ENCODE results near the gene IFT122.

IFT122 gene

GRCh38 chr3:129536804-129537203 lies 96.8 kb downstream of the IFT122 start:
- no peak overlapping the region for H3K4me3 ChIP-seq (replicated peaks; ENCODE audit: low read depth, low read length)
- H3K36me3 ChIP-seq (ENCODE audit: control insufficient read depth, insufficient read depth, low read length), result no peaks in the 10 kb centered on the region
- no peak for TF ChIP-seq CTCF (IDR thresholded peaks at IDR 0.05; ENCODE audit: insufficient read depth, low read length, poor library complexity, severe bottlenecking)
- no peaks in the 10 kb centered on the region for H3K27me3 ChIP-seq (replicated peaks; ENCODE audit: control insufficient read depth, insufficient read depth, low read length)
- DNase-seq (ENCODE audit: extremely low read depth, insufficient read length), result no peak

GRCh38 chr3:129539206-129539605 lies 99.2 kb downstream of the IFT122 start:
- TF ChIP-seq CTCF (IDR thresholded peaks at IDR 0.05; ENCODE audit: insufficient read depth, low read length, poor library complexity, severe bottlenecking), result no peak
- DNase-seq (ENCODE audit: extremely low read depth, insufficient read length), result no peak
- no peak overlapping the region for H3K4me3 ChIP-seq (replicated peaks; ENCODE audit: low read depth, low read length)
- H3K36me3 ChIP-seq (ENCODE audit: control insufficient read depth, insufficient read depth, low read length), result no peaks in the 10 kb centered on the region
- H3K27me3 ChIP-seq (replicated peaks; ENCODE audit: control insufficient read depth, insufficient read depth, low read length), result no peaks in the 10 kb centered on the region

- no peaks in the 10 kb centered on the region for H3K36me3 ChIP-seq (ENCODE audit: control insufficient read depth, insufficient read depth, low read length)
- no peaks in the 10 kb centered on the region for H3K27me3 ChIP-seq (replicated peaks; ENCODE audit: control insufficient read depth, insufficient read depth, low read length)
- no peak overlapping the region for H3K4me3 ChIP-seq (replicated peaks; ENCODE audit: low read depth, low read length)
- TF ChIP-seq CTCF (IDR thresholded peaks at IDR 0.05; ENCODE audit: insufficient read depth, low read length, poor library complexity, severe bottlenecking), result no peak
- DNase-seq (ENCODE audit: extremely low read depth, insufficient read length), result no peak
Measured at GRCh38 chr3:129540776-129541516, 100.9 kb downstream of the IFT122 start.

- Histone ChIP-seq H3K27me3 (replicated peaks; ENCODE audit: control insufficient read depth, insufficient read depth, low read length) (no peaks in the 10 kb centered on the region), H3K36me3 (ENCODE audit: control insufficient read depth, insufficient read depth, low read length) (no peaks in the 10 kb centered on the region), H3K4me3 (replicated peaks; ENCODE audit: low read depth, low read length) (no peak overlapping the region)
- TF ChIP-seq CTCF (IDR thresholded peaks at IDR 0.05; ENCODE audit: insufficient read depth, low read length, poor library complexity, severe bottlenecking), result no peak
- no peak for DNase-seq (ENCODE audit: extremely low read depth, insufficient read length)
Measured at GRCh38 chr3:129542747-129543146, 102.7 kb downstream of the IFT122 start.

- DNase-seq (ENCODE audit: extremely low read depth, insufficient read length), result no peak
- no peak for TF ChIP-seq CTCF (IDR thresholded peaks at IDR 0.05; ENCODE audit: insufficient read depth, low read length, poor library complexity, severe bottlenecking)
Measured at GRCh38 chr3:129543156-129543790, 103.2 kb downstream of the IFT122 start, which contains the start of gene H1-8. H1-8 (plus strand) TSS chr3:129543175; CDS start chr3:129543219, 44 bp downstream.

More at GRCh38 chr3:129543156-129543790, 103.2 kb downstream of the IFT122 start, which contains the start of gene H1-8:
- no peaks in the 10 kb centered on the region for H3K27me3 ChIP-seq (replicated peaks; ENCODE audit: control insufficient read depth, insufficient read depth, low read length)
- H3K4me3 ChIP-seq (replicated peaks; ENCODE audit: low read depth, low read length), result no peak within 1 kb of the TSS
- no peaks in the 10 kb centered on the region for H3K36me3 ChIP-seq (ENCODE audit: control insufficient read depth, insufficient read depth, low read length)
